Body of pancreas (tissue), 4 donors: ENCODE results near the gene MMP23B. TPM values are rescaled to one million over a fixed set of nuclear protein-coding genes. Genes with fewer than 3 reads are reported as not detected.
"Not testable (repeated sequence)": the region's sequence is repeated elsewhere in the genome, so short reads cannot be mapped to it uniquely, and the experiment has no call there.

Experiments
- ATAC-seq: fragments of 150-250 bp; one replicate; pipeline ENCODE4 v1.9.1; 2016
- DNase-seq, 4 donors: peaks; one replicate each; pipeline ENCODE4 v3.0.0-alpha.2; 2019
- H3K27ac ChIP-seq, 4 donors: fragments of 200-600 bp; sonication (generic); 1 replicate in 3 of 4; 2 replicates in 1 of 4; pipeline versions ENCODE4 v1.5.1 to v1.6.1; 2016 to 2019; ENCODE audit warnings: mild to moderate bottlenecking in 1 of 4, mixed read lengths in 1 of 4, moderate library complexity in 1 of 4
- H3K27me3 ChIP-seq, 2 donors: fragments of 200-600 bp; sonication (generic); one replicate each; pipeline ENCODE4 v1.6.0; 2016; ENCODE audit warnings: mild to moderate bottlenecking in 1 of 2
- H3K36me3 ChIP-seq, 2 donors: fragments of 200-600 bp; sonication (generic); replicated peaks in 1 of 2; 2 replicates each; pipeline ENCODE4 v1.5.1; 2016; ENCODE audit warnings: low read depth in 2 of 2; ENCODE audit not compliant: insufficient read depth in 1 of 2
- H3K4me1 ChIP-seq: fragments of 200-600 bp; sonication (generic); one replicate; pipeline ENCODE4 v1.6.0; 2016
- H3K4me3 ChIP-seq, 2 donors: fragments of 200-600 bp; sonication (generic); 1 replicate in 1 of 2; 2 replicates in 1 of 2; pipeline ENCODE4 v1.5.1; 2016 to 2019
- H3K9me3 ChIP-seq, 3 donors: fragments of 200-600 bp; sonication (generic); 1 replicate in 2 of 3; 2 replicates in 1 of 3; pipeline ENCODE4 v1.5.1; 2016
- CTCF ChIP-seq, 7 experiments: fragments of 450-650 bp in 4 of 7; fragments of 200-600 bp in 3 of 7; sonication (generic) in 3 of 7; IDR thresholded peaks; one replicate each; pipeline ENCODE4 v1.5.1; 2016 to 2019; ENCODE audit warnings: antibody characterized with exemption in 7 of 7
- POLR2A ChIP-seq, 3 donors: fragments of 450-650 bp; IDR thresholded peaks; one replicate each; pipeline ENCODE4 v1.6.1; 2016; ENCODE audit warnings: antibody characterized with exemption in 3 of 3, mild to moderate bottlenecking in 2 of 3
- WGBS, 2 donors: methylation state at CpG; one replicate each; pipeline ENCODE4 v1.1.5; 2017; 5-methylcytosine and 5-hydroxymethylcytosine counted together
- intact Hi-C: fragments of 100-400 bp; cut with DNase I; formaldehyde crosslinking; loops from one replicate; pipeline ENCODE4 v1.15.1; 2023
- total RNA-seq, 2 donors: library from RNA; depleted of rRNA; stranded (reverse); fragments of >200 nt; gene quantifications; one replicate each; pipeline ENCODE4 v1.1.0, GENCODE V29; 2016

The MMP23B gene
- total RNA-seq, 2 donors from 2014 or later = 0.99 to 1.8 TPM

- 92 to 94% methylated on average over 15 to 21 of the region's 38 CpGs for WGBS, 2 donors
Observed at GRCh38 chr1:1640711-1641461, 8.9 kb downstream of the MMP23B start.

GRCh38 chr1:1646326-1646725 is 14.4 kb downstream of the MMP23B start:
- DNase-seq, H3K27ac ChIP-seq, H3K27me3 ChIP-seq, H3K36me3 ChIP-seq, H3K4me1 ChIP-seq, H3K9me3 ChIP-seq, ATAC-seq, intact Hi-C loops, H3K4me3 ChIP-seq: not testable (repeated sequence)
- 80 to 85% methylated on average over 4 to 5 of the region's 5 CpGs for WGBS, 2 donors

More at GRCh38 chr1:1640711-1641461, 8.9 kb downstream of the MMP23B start:
- H3K36me3 ChIP-seq, H3K27me3 ChIP-seq, H3K27ac ChIP-seq, H3K4me1 ChIP-seq, H3K9me3 ChIP-seq, DNase-seq, H3K4me3 ChIP-seq, ATAC-seq, intact Hi-C loops: not testable (repeated sequence)

GRCh38 chr1:1647567-1648241 is 15.7 kb downstream of the MMP23B start:
- H3K9me3 ChIP-seq, H3K27me3 ChIP-seq, intact Hi-C loops, ATAC-seq, H3K4me1 ChIP-seq, H3K27ac ChIP-seq, H3K4me3 ChIP-seq: not testable (repeated sequence)
- H3K36me3 ChIP-seq = peaks cover 6 to 18% of the 10 kb centered on the region in 2 donors
- peak in 1 of 4 donors; percentile 4 for DNase-seq
- 73 to 84% methylated on average over 17 of the region's 17 CpGs for WGBS, 2 donors

GRCh38 chr1:1648265-1648664 is 16.3 kb downstream of the MMP23B start:
- peaks cover 6 to 18% of the 10 kb centered on the region in 2 donors for H3K36me3 ChIP-seq
- H3K27ac ChIP-seq, ATAC-seq, H3K4me3 ChIP-seq, H3K9me3 ChIP-seq, H3K27me3 ChIP-seq, H3K4me1 ChIP-seq, intact Hi-C loops: not testable (repeated sequence)
- peak in 1 of 4 donors; percentile 5 for DNase-seq
- 93 to 94% methylated on average over 11 of the region's 11 CpGs for WGBS, 2 donors

- peak within 1 kb of the TSS; percentile 30 to 48 for H3K4me3 ChIP-seq
- H3K9me3 ChIP-seq, intact Hi-C loops, H3K27me3 ChIP-seq: not testable (repeated sequence)
- ATAC-seq = peak; percentile 91
- DNase-seq = peak; percentile 94 to 98 (median 95)
- TF ChIP-seq POLR2A (IDR thresholded peaks at IDR 0.05) = peak; percentile 16 to 68 (median 67)
- TF ChIP-seq CTCF (IDR thresholded peaks at IDR 0.05) = peak in 5 of 7 experiments; percentile 14 to 46 (median 41)
- H3K4me1 ChIP-seq = peaks cover 16% of the 10 kb centered on the region
- peaks cover 0 to 20% of the 10 kb centered on the region in 2 donors for H3K36me3 ChIP-seq
- peak within 1 kb of the TSS; percentile 84 to 99 (median 98) for H3K27ac ChIP-seq
- WGBS, 2 donors = 0% methylated on average over 60 of the region's 96 CpGs; no CpG with 5 or more reads in 1 of the 2 donors
Observed at GRCh38 chr1:1658583-1659549, 26.9 kb downstream of the MMP23B start, which contains the start of gene CDK11B. CDK11B (minus strand) TSS chr1:1659004; CDS start chr1:1657485, 1,519 bp downstream.

GRCh38 chr1:1662392-1662791 is 30.4 kb downstream of the MMP23B start:
- Histone ChIP-seq H3K27ac (peak overlapping the region; percentile 54 to 78 (median 60)), H3K36me3 (peaks cover 0 to 11% of the 10 kb centered on the region in 2 donors), H3K4me1 (peaks cover 23% of the 10 kb centered on the region)
- DNase-seq, intact Hi-C loops, H3K27me3 ChIP-seq, H3K9me3 ChIP-seq, H3K4me3 ChIP-seq, ATAC-seq: not testable (repeated sequence)
- 55 to 82% methylated on average over 2 to 9 of the region's 9 CpGs for WGBS, 2 donors

- Histone ChIP-seq H3K27ac (peak overlapping the region; percentile 54 to 78 (median 60)), H3K36me3 (peaks cover 0 to 11% of the 10 kb centered on the region in 2 donors), H3K4me1 (peaks cover 23% of the 10 kb centered on the region)
- intact Hi-C loops, H3K4me3 ChIP-seq, ATAC-seq, H3K27me3 ChIP-seq, H3K9me3 ChIP-seq: not testable (repeated sequence)
- 48% methylated on average over 15 of the region's 15 CpGs; no CpG with 5 or more reads in 1 of the 2 donors for WGBS, 2 donors
- DNase-seq = peak in 3 of 4 donors; percentile 50 to 61 (median 61)
Observed at GRCh38 chr1:1662830-1663560, 31.0 kb downstream of the MMP23B start.

- H3K4me1 ChIP-seq = peaks cover 23% of the 10 kb centered on the region
- H3K4me3 ChIP-seq, H3K9me3 ChIP-seq, H3K27me3 ChIP-seq, intact Hi-C loops: not testable (repeated sequence)
- peaks cover 0 to 11% of the 10 kb centered on the region in 2 donors for H3K36me3 ChIP-seq
- ATAC-seq = peak; percentile 57
- peak overlapping the region; percentile 58 to 78 (median 64) for H3K27ac ChIP-seq
- peak; percentile 70 to 94 (median 80) for DNase-seq
- 13% methylated on average over 1 of the region's 11 CpGs; no CpG with 5 or more reads in 1 of the 2 donors for WGBS, 2 donors
Observed at GRCh38 chr1:1664318-1664717, 32.3 kb downstream of the MMP23B start.
